Neural cell (in vitro differentiated cells): ENCODE measurements around the gene ZCCHC18. TPM values are rescaled to one million over a fixed set of nuclear protein-coding genes. Genes with fewer than 3 reads are reported as not detected.

Source experiments
- H2AFZ ChIP-seq: fragments of 200-600, 300-800 bp; sonication (generic), shearing (Covaris generic); 2 replicates; pipeline ENCODE4 v1.6.0; 2014; ENCODE audit warnings: low read depth, mild to moderate bottlenecking, antibody characterized with exemption, low read length, moderate library complexity
- H3F3A ChIP-seq: fragments of 200-600 bp; shearing (Covaris generic); 2 replicates; pipeline ENCODE4 v1.6.1; 2016; ENCODE audit warnings: mild to moderate bottlenecking, moderate library complexity, mixed read lengths, antibody characterized with exemption, low read length; ENCODE audit not compliant: insufficient read depth, poor library complexity, severe bottlenecking
- H3K27ac ChIP-seq: fragments of 200-600, 300-800 bp; sonication (generic), shearing (Covaris generic); 2 replicates; pipeline ENCODE4 v1.5.1; 2014; ENCODE audit warnings: mild to moderate bottlenecking, low read length, moderate library complexity
- H3K27me3 ChIP-seq: fragments of 300-800, 200-600 bp; sonication (generic), shearing (Covaris generic); 2 replicates; pipeline ENCODE4 v1.6.0; 2014; ENCODE audit warnings: mild to moderate bottlenecking, low read depth, low read length, moderate library complexity; ENCODE audit not compliant: insufficient read depth
- H3K36me3 ChIP-seq: fragments of 300-800, 200-600 bp; sonication (generic), shearing (Covaris generic); 2 replicates; pipeline ENCODE4 v1.5.1; 2014; ENCODE audit warnings: mild to moderate bottlenecking, antibody characterized with exemption, low read length, moderate library complexity; ENCODE audit not compliant: insufficient read depth
- H3K4me2 ChIP-seq: fragments of 300-800, 200-600 bp; sonication (generic), shearing (Covaris generic); 2 replicates; pipeline ENCODE4 v1.6.0; 2014; ENCODE audit warnings: mild to moderate bottlenecking, low read length
- H3K4me3 ChIP-seq: fragments of 300-800, 200-600 bp; sonication (generic), shearing (Covaris generic); 2 replicates; pipeline ENCODE4 v1.5.1; 2014; ENCODE audit warnings: mild to moderate bottlenecking, low read length, moderate library complexity
- H3K79me2 ChIP-seq: fragments of 200-600 bp; shearing (Covaris generic); replicated peaks from 2 replicates; pipeline ENCODE4 v1.6.0; 2014; ENCODE audit warnings: mild to moderate bottlenecking, low read length, moderate library complexity; ENCODE audit not compliant: insufficient read depth
- H3K9ac ChIP-seq: fragments of 300-800, 200-600 bp; sonication (generic), shearing (Covaris generic); 2 replicates; pipeline ENCODE4 v1.6.1; 2016; ENCODE audit warnings: mild to moderate bottlenecking, low read length, mixed read lengths
- H3K9me2 ChIP-seq: fragments of 200-600 bp; shearing (Covaris generic); 2 replicates; pipeline ENCODE4 v1.6.1; 2016; ENCODE audit warnings: mild to moderate bottlenecking, low read length, mixed read lengths; ENCODE audit not compliant: insufficient read depth
- H3K9me3 ChIP-seq: fragments of 200-600, 300-800 bp; sonication (generic), shearing (Covaris generic); 2 replicates; pipeline ENCODE4 v1.6.1; 2016; ENCODE audit warnings: mild to moderate bottlenecking, mixed run types, low read length, moderate library complexity, mixed read lengths
- H4K20me1 ChIP-seq: fragments of 200-600 bp; shearing (Covaris generic); 2 replicates; pipeline ENCODE4 v1.6.1; 2016; ENCODE audit warnings: mild to moderate bottlenecking, mixed run types; ENCODE audit not compliant: insufficient read depth
- CTCF ChIP-seq: fragments of 450-650 bp; IDR thresholded peaks from 2 replicates; pipeline ENCODE4 v1.5.1; 2014; ENCODE audit warnings: antibody characterized with exemption, mild to moderate bottlenecking, moderate library complexity; ENCODE audit not compliant: poor library complexity, severe bottlenecking
- EP300 ChIP-seq: fragments of 450-650 bp; conservative IDR thresholded peaks from 2 replicates; pipeline ENCODE4 v1.6.1; 2014; ENCODE audit warnings: antibody characterized with exemption, mild to moderate bottlenecking, moderate library complexity; ENCODE audit not compliant: poor library complexity, severe bottlenecking
- EZH2 ChIP-seq: fragments of 200-600, 300-800 bp; shearing (Covaris generic), sonication (generic); IDR thresholded peaks from 2 replicates; pipeline ENCODE4 v1.6.1; 2014; ENCODE audit warnings: antibody characterized with exemption, low read length, borderline replicate concordance, mild to moderate bottlenecking; ENCODE audit not compliant: insufficient read depth, poor library complexity, severe bottlenecking
- MXI1 ChIP-seq: fragments of 450-650 bp; conservative IDR thresholded peaks from 2 replicates; pipeline ENCODE4 v1.6.1; 2014; ENCODE audit warnings: antibody characterized with exemption, mild to moderate bottlenecking; ENCODE audit not compliant: poor library complexity, severe bottlenecking
- POLR2AphosphoS5 ChIP-seq: IDR thresholded peaks from 2 replicates; pipeline ENCODE4 v1.6.1; 2012
- RAD21 ChIP-seq: fragments of 450-650 bp; conservative IDR thresholded peaks from 2 replicates; pipeline ENCODE4 v1.6.1; 2014; ENCODE audit warnings: antibody characterized with exemption, mild to moderate bottlenecking, moderate library complexity
- SMC3 ChIP-seq: fragments of 450-650 bp; conservative IDR thresholded peaks from 2 replicates; pipeline ENCODE4 v1.6.1; 2014; ENCODE audit warnings: antibody characterized with exemption, mild to moderate bottlenecking, moderate library complexity; ENCODE audit not compliant: poor library complexity
- TAF1 ChIP-seq: IDR thresholded peaks from 2 replicates; pipeline ENCODE4 v1.6.1; 2012; ENCODE audit warnings: low read depth
- polyA plus RNA-seq: library from polyadenylated mRNA; depleted of rRNA; stranded (reverse); fragments of >200 nt; gene quantifications from 2 replicates; pipeline ENCODE4 v1.2.3, GENCODE V29; 2014
- TF ChIP-seq, protein P1 (sequence below): IDR thresholded peaks from 2 replicates; pipeline ENCODE4 v1.6.1; 2012; ENCODE audit warnings: borderline replicate concordance

ZCCHC18 gene
- polyA plus RNA-seq, 1 donor from 2014 or later: 70.0 TPM

DNA sequence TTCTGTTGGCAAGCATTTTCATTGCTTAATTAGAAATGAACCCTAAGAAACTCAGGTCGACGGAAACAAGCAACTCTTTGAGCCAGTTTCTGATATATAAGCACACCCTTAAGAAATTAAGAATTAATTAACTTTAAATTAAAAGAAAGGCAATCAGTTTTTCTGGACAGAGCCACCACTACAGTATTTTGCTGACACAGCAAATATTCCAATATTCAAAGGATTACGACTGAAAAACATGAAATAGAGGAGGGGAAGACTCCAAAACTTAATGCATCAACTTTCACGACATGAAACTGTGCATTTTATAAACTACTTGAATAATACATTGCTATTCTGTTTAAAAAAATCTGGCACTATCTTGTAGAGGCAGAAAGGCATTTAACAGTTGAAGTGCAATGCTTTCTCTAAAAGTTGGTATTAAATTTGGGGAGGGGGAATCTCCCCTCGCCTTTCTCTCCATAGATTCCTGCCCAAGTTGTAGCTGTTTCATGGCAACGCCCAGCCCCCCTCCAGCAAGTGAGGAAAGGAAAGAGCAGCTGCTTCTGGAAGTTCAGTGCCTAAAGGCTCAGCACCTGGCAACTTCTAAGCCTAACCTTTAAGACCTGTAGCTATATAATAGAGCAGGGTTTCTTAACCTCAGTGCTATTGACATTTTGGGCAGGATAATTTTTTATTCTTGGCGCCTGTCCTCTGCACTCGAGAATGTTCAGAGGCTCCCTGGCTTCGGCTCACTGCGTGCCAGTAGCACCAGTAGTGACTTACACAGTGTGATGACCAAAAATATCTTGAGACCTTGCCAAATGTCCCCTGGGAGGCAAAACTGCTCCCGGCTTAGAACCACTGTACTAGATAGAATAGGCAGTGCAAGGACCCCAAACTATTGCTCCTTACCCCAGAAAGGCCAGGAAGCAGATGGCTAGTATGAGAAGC, 6.7 kb upstream of the ZCCHC18 start:
- no peaks in the 10 kb centered on the region for H3K9me2 ChIP-seq
- no peak overlapping the region for H2AFZ ChIP-seq
- no peak overlapping the region for H3K27ac ChIP-seq
- TF ChIP-seq TAF1 (no peak), EZH2 (no peak), CTCF (no peak), EP300 (no peak), POLR2AphosphoS5 (no peak), MXI1 (no peak), RAD21 (no peak), SMC3 (no peak)
- TF ChIP-seq, protein P1, sequence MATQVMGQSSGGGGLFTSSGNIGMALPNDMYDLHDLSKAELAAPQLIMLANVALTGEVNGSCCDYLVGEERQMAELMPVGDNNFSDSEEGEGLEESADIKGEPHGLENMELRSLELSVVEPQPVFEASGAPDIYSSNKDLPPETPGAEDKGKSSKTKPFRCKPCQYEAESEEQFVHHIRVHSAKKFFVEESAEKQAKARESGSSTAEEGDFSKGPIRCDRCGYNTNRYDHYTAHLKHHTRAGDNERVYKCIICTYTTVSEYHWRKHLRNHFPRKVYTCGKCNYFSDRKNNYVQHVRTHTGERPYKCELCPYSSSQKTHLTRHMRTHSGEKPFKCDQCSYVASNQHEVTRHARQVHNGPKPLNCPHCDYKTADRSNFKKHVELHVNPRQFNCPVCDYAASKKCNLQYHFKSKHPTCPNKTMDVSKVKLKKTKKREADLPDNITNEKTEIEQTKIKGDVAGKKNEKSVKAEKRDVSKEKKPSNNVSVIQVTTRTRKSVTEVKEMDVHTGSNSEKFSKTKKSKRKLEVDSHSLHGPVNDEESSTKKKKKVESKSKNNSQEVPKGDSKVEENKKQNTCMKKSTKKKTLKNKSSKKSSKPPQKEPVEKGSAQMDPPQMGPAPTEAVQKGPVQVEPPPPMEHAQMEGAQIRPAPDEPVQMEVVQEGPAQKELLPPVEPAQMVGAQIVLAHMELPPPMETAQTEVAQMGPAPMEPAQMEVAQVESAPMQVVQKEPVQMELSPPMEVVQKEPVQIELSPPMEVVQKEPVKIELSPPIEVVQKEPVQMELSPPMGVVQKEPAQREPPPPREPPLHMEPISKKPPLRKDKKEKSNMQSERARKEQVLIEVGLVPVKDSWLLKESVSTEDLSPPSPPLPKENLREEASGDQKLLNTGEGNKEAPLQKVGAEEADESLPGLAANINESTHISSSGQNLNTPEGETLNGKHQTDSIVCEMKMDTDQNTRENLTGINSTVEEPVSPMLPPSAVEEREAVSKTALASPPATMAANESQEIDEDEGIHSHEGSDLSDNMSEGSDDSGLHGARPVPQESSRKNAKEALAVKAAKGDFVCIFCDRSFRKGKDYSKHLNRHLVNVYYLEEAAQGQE: no peak
- H3F3A ChIP-seq: no peaks in the 10 kb centered on the region
- no peaks in the 10 kb centered on the region for H3K27me3 ChIP-seq
- H3K4me2 ChIP-seq: no peak overlapping the region
- no peak overlapping the region for H3K4me3 ChIP-seq
- H3K9me3 ChIP-seq: no peaks in the 10 kb centered on the region
- no peaks in the 10 kb centered on the region for H4K20me1 ChIP-seq
- no peaks in the 10 kb centered on the region for H3K79me2 ChIP-seq
- H3K36me3 ChIP-seq: no peaks in the 10 kb centered on the region
- H3K9ac ChIP-seq: no peak overlapping the region

GRCh38 chrX:104108955-104109354, 3.4 kb upstream of the ZCCHC18 start:
- Histone ChIP-seq H4K20me1 (no peaks in the 10 kb centered on the region), H3K9me2 (no peaks in the 10 kb centered on the region), H3F3A (no peaks in the 10 kb centered on the region), H3K9me3 (no peaks in the 10 kb centered on the region), H3K27ac (no peak overlapping the region), H2AFZ (no peak overlapping the region), H3K79me2 (no peaks in the 10 kb centered on the region), H3K36me3 (no peaks in the 10 kb centered on the region), H3K4me3 (no peak overlapping the region), H3K27me3 (no peaks in the 10 kb centered on the region), H3K9ac (no peak overlapping the region), H3K4me2 (no peak overlapping the region)
- no peak for TF ChIP-seq RAD21
- no peak for TF ChIP-seq POLR2AphosphoS5
- TF ChIP-seq CTCF: no peak
- no peak for TF ChIP-seq EZH2
- TF ChIP-seq, protein P1: no peak
- no peak for TF ChIP-seq EP300
- TF ChIP-seq SMC3: no peak
- no peak for TF ChIP-seq MXI1
- no peak for TF ChIP-seq TAF1
